GOT3 (cell line): Measurements from ENCODE around the gene AMBRA1.

Experiments used
- DNase-seq: peaks from one replicate; lab custom pipeline; 2025; ENCODE audit warnings: mixed read lengths; lab: John Stamatoyannopoulos, UW

AMBRA1 gene

DNA sequence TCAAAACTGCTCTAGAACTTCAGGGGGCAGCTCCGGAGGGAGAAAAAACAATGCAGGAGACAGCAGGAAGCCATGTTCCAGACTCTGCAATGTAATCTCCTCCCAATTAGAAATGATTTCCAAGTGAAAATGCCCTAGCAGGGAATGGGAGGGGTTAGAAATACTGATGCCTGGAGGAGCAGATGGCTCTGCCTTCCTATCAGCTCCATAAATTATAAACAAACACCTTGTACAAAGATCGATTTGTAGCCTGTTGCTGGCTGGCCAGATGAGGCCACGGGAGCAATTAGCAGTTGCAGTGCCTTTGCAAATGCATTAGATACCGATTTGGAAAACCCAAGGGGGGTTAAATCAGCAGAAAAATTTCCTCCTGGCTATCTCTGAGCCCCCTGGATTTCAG lies 155.6 kb downstream of the AMBRA1 start:
- no peak for DNase-seq

DNA sequence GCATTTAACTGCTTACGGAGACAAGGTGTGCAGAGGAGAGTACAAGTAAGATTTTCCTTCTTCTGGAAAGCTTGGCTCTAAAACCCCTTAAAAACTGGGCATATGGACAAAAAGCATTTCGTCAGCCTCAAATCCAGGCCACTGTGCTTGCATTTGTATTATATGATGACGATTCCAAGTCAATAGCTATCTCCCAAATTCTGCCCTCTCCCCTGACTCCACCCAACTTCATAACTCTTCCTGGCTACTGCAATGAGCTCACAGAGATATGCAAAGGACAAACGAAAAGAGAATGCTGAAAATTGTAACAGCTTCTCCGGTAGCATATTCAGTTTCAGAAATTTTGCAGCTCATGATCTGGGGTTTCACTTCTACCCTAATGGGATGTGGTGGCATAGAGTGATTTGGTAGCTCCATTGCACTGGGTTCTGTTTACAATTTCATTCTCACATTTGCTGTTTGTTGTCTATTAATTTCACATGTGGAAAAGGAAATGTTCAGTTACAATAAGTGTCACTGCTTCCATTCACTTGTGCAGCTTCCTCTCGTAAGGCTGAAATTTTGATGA lies 156.6 kb downstream of the AMBRA1 start:
- DNase-seq = no peak

- DNase-seq = no peak
Observed at GRCh38 chr11:46436113-46436512, 157.7 kb downstream of the AMBRA1 start.

- no peak for DNase-seq
Observed at GRCh38 chr11:46435679-46436078, 158.1 kb downstream of the AMBRA1 start.

- no peak for DNase-seq
Observed at GRCh38 chr11:46431211-46431610, 162.6 kb downstream of the AMBRA1 start.

GRCh38 chr11:46429717-46430116 lies 164.1 kb downstream of the AMBRA1 start:
- DNase-seq = no peak

DNA sequence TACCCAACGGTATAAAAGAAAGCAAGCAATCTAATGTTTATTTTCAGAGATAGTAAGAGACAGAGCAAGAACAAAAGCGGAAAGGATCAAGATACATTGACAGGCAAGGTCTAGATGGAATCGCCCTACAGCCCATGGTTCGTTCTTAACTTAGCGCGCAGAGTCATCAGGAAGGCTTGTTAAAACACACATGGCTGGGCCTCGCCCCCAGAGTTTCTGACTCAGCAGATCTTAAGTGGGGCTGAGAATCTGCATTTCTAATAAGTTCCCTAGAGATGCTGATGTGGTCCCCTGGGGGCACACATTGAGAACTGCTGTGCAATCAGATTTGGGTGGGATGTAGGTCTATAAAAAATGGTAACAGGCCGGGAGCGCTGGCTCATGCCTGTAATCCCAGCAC lies 166.5 kb downstream of the AMBRA1 start:
- no peak for DNase-seq

DNA sequence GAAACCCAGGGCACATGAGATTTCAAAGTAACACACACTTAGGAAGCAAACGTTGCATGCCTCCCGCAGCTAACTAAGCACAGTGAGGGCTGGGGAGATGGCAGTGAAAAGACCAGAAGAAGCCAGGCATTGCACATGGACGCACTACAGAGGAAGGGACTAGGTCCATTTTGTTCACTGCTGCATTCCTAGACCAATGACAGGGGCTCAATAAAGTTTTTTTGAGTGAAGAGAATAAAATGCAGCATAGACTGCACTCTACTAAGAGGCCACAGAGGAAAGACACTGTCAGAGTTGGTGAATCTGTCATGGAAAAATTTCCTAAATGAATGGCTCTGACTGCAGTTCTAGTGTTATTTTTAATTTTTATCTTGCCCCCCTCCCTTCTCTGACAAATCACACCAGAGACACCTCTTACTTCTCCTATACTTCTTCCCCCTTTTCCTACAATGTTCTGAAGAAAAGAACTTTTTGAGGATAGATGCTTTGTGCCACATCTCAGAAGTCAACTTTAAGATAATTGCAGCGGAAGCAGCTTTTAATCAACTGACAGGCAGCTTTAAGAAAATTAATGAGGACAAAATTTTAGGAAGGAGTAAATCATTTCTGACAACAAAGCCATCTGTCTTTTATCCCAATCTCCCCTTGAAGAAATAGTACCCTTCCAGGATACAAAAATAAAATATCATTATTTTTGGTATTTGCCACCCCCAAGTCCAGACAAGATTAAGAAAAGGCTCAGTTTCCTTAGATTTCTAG lies 167.4 kb downstream of the AMBRA1 start:
- DNase-seq = no peak

DNA sequence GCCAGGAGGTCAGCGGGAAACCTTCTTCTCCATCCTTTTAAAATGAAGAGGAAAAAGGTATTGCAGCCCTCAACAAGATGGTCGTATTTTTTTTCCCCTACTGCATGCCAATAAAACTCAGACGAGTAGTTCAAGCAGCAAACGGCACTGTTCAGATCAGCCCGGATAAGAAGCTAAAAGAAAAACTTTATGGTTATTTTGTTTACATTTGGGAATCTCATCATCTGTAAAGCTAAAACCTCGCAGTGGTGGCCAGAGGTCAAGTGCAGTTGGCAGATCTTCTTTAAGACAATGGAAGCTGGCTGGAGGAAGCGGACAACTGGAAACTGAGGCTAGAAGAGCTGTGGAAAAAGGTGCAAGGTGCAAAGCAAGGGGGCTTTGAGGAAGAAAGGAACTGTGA lies 171.2 kb downstream of the AMBRA1 start:
- DNase-seq = no peak

DNA sequence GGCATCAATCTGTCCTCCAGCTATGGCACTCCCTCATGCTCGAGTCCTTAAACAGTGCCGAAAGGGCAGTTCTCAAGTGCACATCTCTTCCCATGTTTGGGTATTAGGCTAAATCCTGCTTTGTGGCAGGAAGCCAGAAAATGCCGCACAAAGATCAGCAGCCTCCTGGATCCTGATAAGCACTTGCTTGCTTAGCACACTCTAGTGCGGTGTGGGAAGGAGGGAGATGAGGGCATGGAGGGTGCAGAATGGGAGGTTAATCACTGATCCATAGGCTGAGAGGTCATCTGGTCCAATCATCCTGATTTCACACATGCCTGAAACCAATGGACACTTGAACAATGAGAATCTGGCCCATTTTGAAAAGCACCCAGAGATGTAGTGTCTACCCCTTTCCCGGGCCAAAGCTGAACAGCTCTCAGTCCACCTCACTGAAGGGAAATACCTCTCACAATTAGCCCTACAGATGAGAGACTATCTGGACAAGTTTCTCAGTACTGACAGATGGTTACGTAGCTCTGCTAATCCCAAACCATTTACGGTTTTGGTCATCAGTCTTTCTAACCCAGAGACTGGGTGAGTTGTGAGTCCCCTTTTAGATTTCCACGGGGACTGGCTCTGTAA lies 172.5 kb downstream of the AMBRA1 start:
- no peak for DNase-seq

GRCh38 chr11:46420513-46420912 lies 173.3 kb downstream of the AMBRA1 start:
- DNase-seq = no peak

GRCh38 chr11:46418751-46419150 lies 175.1 kb downstream of the AMBRA1 start:
- no peak for DNase-seq

- DNase-seq = no peak
Observed at GRCh38 chr11:46417711-46418110, 176.1 kb downstream of the AMBRA1 start.

- DNase-seq = no peak
Observed at GRCh38 chr11:46414879-46415278, 178.9 kb downstream of the AMBRA1 start.

DNA sequence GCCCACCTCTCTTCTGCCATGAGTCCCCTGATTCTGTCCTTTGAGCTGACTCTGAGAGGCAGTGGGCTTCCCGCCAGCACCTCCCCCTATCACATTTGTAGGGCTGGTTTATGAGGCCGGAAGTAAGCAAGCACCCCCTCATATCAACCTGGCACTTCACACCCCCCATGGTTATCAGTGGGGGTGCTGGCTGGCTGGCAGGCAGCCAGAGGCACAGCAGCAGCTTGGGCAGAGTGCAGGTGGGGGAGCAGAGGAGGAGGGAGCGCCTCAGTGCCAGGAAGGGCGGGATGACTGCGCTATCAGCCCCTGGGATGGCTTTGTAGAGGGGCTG lies 179.4 kb downstream of the AMBRA1 start:
- DNase-seq = no peak

DNA sequence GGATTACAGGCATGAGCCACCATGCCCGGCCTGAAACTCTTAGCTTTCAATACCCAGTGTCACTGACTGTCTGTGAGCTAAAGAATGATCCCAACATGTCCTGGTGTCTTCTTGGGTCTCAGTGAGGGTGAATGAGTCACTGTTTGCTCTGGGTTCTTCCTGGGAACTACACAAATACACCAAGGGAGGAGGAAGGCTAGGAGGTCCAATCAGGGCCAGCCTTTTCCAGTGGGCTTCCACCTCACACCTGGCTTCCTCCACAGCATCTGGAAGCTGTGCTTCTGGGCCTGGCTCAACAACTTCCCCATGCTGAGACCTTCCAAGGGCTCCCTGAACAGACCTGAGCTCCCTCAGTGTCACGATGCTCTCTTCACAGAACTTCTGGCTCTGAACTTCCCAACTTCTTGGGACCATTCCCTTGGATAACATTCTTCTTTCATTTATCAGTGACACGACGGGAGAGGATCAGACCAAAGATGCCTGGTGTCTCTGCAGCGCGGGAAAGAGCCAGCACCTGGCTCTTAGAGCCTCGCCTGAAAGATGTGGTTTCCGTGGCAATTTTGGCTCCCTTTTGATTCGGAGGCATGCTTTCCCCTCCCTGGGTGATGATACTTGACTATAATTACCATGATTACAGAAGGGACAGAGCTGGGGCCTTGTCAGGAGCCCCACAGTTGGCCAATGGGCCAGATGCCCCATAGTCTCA lies 179.9 kb downstream of the AMBRA1 start:
- no peak for DNase-seq

DNA sequence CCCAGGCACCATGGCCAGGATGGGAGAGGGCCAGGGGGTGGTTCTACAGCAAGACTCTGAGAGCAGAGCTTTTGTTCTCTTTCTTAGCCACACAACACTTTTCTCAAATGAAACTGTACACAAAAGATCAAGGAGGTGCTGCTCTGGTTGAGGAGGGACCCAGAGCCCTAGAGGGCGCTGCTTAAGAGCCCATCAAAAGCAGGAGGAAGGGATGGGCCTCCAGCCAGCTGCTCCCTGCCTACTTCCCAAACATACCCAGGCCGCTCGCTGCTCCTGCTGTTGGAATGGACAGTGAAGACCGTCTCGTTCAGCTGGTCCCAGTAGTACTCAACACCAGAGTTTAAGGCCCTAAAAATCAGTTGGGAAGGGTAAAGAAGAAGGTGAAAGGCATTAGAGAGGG lies 183.8 kb downstream of the AMBRA1 start:
- no peak for DNase-seq

- DNase-seq = no peak
Observed at GRCh38 chr11:46408407-46408986, 185.3 kb downstream of the AMBRA1 start.

GRCh38 chr11:46407635-46408034 lies 186.2 kb downstream of the AMBRA1 start:
- no peak for DNase-seq

- no peak for DNase-seq
Observed at GRCh38 chr11:46404476-46405017, 189.3 kb downstream of the AMBRA1 start.

DNA sequence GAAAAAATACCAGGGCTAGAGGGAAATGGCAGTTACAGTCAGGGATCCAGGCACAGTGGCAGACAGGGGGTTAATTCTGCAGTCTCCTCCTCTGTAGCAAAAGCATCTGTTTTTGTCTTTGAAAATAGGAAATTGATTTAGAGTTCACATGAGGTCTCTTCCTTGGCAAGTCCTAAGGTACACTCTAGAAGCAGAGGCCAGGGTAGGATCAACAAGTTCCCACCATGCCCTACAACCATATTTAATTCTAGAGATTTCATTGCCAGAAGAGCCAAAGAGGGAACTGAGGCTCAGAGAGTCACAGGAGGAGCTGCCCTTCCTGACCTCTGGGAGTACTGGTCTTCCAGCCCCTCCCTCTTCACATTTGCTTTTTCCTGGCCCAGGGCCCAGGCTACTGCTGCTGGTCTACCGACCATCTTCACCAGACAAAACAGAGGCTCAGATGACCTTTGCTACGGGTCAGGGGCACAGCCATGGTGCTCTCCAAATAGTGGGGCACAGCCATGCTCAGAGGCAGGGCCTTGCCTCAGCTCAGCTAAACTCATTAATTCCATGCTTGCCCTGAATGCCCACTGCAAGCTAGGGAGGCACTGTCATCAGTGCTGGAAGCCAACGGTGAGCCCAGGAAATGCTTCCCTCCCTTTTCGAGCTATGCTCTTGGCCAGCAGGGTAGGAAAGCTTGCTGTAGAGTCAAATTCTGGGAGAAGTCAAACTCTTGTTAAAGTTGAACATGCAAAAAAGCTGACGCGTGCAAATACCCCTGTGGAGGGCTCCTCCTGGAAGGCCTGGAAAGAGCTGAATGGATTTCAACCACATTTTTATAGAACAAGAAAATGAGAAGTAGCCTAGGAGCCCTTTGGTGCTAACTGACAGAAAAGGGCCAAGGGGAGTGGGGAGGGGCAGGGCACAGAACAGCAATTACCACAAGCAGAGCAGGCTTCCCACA lies 190.6 kb downstream of the AMBRA1 start:
- no peak for DNase-seq
